Measurements from ENCODE around the gene NEDD9. TPM values are rescaled to one million over a fixed set of nuclear protein-coding genes. Genes with fewer than 3 reads are reported as not detected.

The NEDD9 gene
- total RNA-seq, 4 donors from 2014 or later, result 19.8 to 49.4 (median 35.6) TPM

DNA sequence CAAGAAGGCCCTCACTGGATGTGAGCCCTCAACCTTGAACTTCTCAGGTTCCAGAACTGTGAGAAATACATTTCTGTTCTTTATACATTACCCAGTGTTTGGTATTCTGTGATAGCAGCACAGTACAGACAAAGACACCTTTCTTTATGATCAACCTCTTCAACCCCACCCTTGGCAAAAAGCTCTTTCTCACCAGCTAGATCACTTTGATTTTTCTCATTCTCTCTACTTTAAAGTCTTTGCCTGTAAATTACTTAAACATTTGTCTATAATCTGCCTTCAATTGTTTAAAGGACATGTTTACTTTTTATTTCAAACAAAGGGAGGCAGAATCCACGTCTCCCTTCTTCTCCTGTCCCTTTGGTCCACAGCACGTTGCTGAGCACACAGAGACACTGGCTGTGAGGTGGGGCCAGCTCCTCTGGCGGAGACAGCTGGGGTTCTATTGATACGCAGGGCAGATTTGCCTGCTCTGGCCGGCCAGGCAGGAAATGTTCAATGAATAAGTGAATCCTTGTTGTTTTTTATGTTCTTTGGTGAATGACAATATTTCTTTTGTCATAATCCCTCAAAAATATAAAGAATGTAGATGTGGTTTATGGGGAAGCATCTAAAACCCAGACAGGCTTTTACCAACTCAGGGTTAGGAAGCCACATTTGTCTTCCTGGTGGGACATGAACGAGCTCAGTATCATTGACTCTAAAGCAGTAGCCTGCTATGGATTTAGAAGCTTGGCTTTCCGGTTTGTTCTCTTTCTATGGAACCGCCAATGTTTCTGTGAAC, 52.9 kb downstream of the NEDD9 start:
- no peak overlapping the region for H3K27ac ChIP-seq
- H3K36me3 ChIP-seq, result no peaks in the 10 kb centered on the region
- in situ Hi-C loops (cut with MboI; ENCODE audit: low sequenced_read_pairs in 4 of 4) (loop anchor here in 3 of 4 donors (10.0 kb wide), 1 partner anchor 315 kb away; no protein-coding TSS in a partner anchor), intact Hi-C loops (cut with DNase I; ENCODE audit: low total_unique reads) (no loop called here)
- no peaks in the 10 kb centered on the region for H3K9me3 ChIP-seq
- no peak overlapping the region for H3K4me3 ChIP-seq
- TF ChIP-seq, protein P1, sequence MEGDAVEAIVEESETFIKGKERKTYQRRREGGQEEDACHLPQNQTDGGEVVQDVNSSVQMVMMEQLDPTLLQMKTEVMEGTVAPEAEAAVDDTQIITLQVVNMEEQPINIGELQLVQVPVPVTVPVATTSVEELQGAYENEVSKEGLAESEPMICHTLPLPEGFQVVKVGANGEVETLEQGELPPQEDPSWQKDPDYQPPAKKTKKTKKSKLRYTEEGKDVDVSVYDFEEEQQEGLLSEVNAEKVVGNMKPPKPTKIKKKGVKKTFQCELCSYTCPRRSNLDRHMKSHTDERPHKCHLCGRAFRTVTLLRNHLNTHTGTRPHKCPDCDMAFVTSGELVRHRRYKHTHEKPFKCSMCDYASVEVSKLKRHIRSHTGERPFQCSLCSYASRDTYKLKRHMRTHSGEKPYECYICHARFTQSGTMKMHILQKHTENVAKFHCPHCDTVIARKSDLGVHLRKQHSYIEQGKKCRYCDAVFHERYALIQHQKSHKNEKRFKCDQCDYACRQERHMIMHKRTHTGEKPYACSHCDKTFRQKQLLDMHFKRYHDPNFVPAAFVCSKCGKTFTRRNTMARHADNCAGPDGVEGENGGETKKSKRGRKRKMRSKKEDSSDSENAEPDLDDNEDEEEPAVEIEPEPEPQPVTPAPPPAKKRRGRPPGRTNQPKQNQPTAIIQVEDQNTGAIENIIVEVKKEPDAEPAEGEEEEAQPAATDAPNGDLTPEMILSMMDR (IDR thresholded peaks at IDR 0.05 in 4 of 5, conservative IDR thresholded peaks at IDR 0.05 in 1 of 5), result no peak
- no peak for TF ChIP-seq POLR2A (IDR thresholded peaks at IDR 0.05)
- ATAC-seq, result no peak
- no peaks in the 10 kb centered on the region for H3K27me3 ChIP-seq
- DNase-seq, result no peak
- no peaks in the 10 kb centered on the region for H3K4me1 ChIP-seq

DNA sequence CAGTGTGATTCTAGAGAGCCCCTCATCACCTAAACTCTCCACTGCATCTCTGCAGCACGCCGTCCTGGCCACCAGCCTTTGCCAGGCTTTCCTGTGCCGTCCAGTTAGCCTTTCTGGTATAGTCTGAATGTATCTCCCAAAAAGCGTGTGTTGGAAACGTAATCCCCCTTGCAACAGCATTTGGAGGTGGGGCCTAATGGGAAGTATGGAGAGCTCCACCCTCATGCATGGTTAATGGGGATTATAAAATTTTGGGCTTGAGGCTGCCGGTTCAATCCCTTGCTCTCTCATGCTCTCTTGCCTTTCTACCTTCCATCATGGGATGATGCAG, 53.4 kb downstream of the NEDD9 start:
- in situ Hi-C loops (cut with MboI; ENCODE audit: low sequenced_read_pairs in 4 of 4) (loop anchor here in 3 of 4 donors (10.0 kb wide), 1 partner anchor 316 kb away; no protein-coding TSS in a partner anchor), intact Hi-C loops (cut with DNase I; ENCODE audit: low total_unique reads) (no loop called here)
- Histone ChIP-seq H3K4me1 (no peaks in the 10 kb centered on the region), H3K27me3 (no peaks in the 10 kb centered on the region), H3K9me3 (no peaks in the 10 kb centered on the region), H3K27ac (no peak overlapping the region), H3K36me3 (no peaks in the 10 kb centered on the region), H3K4me3 (no peak overlapping the region)
- no peak for ATAC-seq
- DNase-seq, result no peak
- TF ChIP-seq, protein P1 (IDR thresholded peaks at IDR 0.05 in 4 of 5, conservative IDR thresholded peaks at IDR 0.05 in 1 of 5), result no peak
- no peak for TF ChIP-seq POLR2A (IDR thresholded peaks at IDR 0.05)

DNA sequence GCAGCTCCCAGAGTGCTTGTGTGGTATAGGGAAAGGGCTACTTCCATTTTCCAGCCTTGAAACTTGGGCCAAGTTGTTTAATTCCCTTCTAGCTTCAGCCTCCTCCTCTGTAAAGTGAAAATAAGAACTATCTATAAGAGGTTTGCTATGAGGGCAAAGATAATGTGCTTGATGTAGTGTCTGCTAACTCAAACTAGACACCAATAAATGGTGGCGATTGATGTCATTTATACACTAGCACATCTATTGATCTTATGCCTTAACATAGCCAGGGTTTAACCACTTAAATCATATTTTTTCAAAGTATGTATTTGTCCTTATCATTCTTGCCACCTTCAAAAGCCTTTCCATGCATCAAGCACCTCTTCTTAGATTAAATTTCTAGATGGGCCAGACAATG, 55.2 kb downstream of the NEDD9 start:
- TF ChIP-seq, protein P1 (IDR thresholded peaks at IDR 0.05 in 4 of 5, conservative IDR thresholded peaks at IDR 0.05 in 1 of 5), result no peak
- no peak for TF ChIP-seq POLR2A (IDR thresholded peaks at IDR 0.05)
- Histone ChIP-seq H3K4me3 (no peak overlapping the region), H3K9me3 (no peaks in the 10 kb centered on the region), H3K36me3 (no peaks in the 10 kb centered on the region), H3K27me3 (no peaks in the 10 kb centered on the region), H3K27ac (no peak overlapping the region), H3K4me1 (peaks cover 0 to 5% of the 10 kb centered on the region in 2 donors)
- DNase-seq, result no peak
- intact Hi-C loops (cut with DNase I; ENCODE audit: low total_unique reads) (no loop called here), in situ Hi-C loops (cut with MboI; ENCODE audit: low sequenced_read_pairs in 4 of 4) (loop anchor here in 3 of 4 donors (10.0 kb wide), 1 partner anchor 318 kb away; no protein-coding TSS in a partner anchor)
- no peak for ATAC-seq

DNA sequence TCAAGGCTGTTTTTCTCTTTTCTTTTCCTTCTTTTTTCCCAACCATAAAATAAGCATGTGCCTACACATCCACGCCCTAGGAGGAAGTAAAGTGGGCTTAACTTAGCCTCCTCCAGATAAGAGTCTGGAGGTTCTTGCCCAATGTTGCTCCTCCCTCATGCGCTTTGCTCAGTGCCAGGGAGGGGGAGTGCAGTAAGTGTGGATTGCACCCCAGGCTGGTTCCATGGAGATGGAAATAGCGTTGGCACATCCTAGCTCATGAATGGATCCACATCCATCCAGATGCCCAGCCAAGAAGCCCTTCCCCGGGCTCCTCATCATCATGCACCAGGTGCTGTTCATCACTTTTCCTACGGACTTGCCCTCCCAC, 58.2 kb downstream of the NEDD9 start:
- in situ Hi-C loops (cut with MboI; ENCODE audit: low sequenced_read_pairs in 4 of 4) (loop anchor here in 3 of 4 donors (10.0 kb wide), 1 partner anchor 321 kb away; no protein-coding TSS in a partner anchor), intact Hi-C loops (cut with DNase I; ENCODE audit: low total_unique reads) (loop anchor here (5.0 kb wide), 1 partner anchor 58 kb away; the partner anchor contains the start of gene NEDD9)
- ATAC-seq (no peak), DNase-seq (no peak)
- TF ChIP-seq POLR2A (IDR thresholded peaks at IDR 0.05), result no peak
- TF ChIP-seq, protein P1 (IDR thresholded peaks at IDR 0.05 in 4 of 5, conservative IDR thresholded peaks at IDR 0.05 in 1 of 5), result no peak
- no peak overlapping the region for H3K4me3 ChIP-seq
- H3K27ac ChIP-seq, result no peak overlapping the region
- no peaks in the 10 kb centered on the region for H3K27me3 ChIP-seq
- H3K9me3 ChIP-seq, result no peaks in the 10 kb centered on the region
- H3K36me3 ChIP-seq, result no peaks in the 10 kb centered on the region
- peaks cover 0 to 5% of the 10 kb centered on the region in 2 donors for H3K4me1 ChIP-seq

Data from gastrocnemius medialis (tissue), 4 donors.